Tibial artery (tissue), 4 donors: ENCODE data around the gene LCE1B.

ENCODE experiments used
- DNase-seq, 2 donors: peaks; one replicate each; pipeline ENCODE4 v3.0.0-alpha.2; 2019
- H3K27ac ChIP-seq, 2 donors: fragments of 200-600 bp; sonication (generic) in 1 of 2; 1 replicate in 1 of 2; 2 replicates in 1 of 2; pipeline ENCODE4 v1.5.1; 2018 to 2019; ENCODE audit warnings: mild to moderate bottlenecking in 1 of 2
- H3K27me3 ChIP-seq, 2 donors: fragments of 200-600 bp; sonication (generic) in 1 of 2; one replicate each; pipeline versions ENCODE4 v1.5.1 to v1.6.0; 2016 to 2019
- H3K36me3 ChIP-seq, 3 donors: fragments of 200-600 bp; sonication (generic) in 2 of 3; one replicate each; pipeline ENCODE4 v1.5.1; 2016 to 2019; ENCODE audit warnings: mild to moderate bottlenecking in 2 of 3
- H3K4me1 ChIP-seq, 4 donors: fragments of 200-600 bp; sonication (generic) in 2 of 4; 1 replicate in 3 of 4; 2 replicates in 1 of 4; pipeline ENCODE4 v1.5.1; 2016 to 2019
- H3K4me3 ChIP-seq, 2 donors: fragments of 200-600 bp; sonication (generic) in 1 of 2; 1 replicate in 1 of 2; 2 replicates in 1 of 2; pipeline ENCODE4 v1.5.1; 2018 to 2019; ENCODE audit warnings: mild to moderate bottlenecking in 2 of 2
- H3K9me3 ChIP-seq, 3 donors: fragments of 200-600 bp; sonication (generic) in 1 of 3; one replicate each; pipeline ENCODE4 v1.5.1; 2016 to 2019
- CTCF ChIP-seq, 2 experiments: fragments of 200-600 bp in 1 of 2; fragments of 450-650 bp in 1 of 2; IDR thresholded peaks; one replicate each; pipeline ENCODE4 v1.5.1; 2017 to 2019; ENCODE audit warnings: antibody characterized with exemption in 2 of 2, mild to moderate bottlenecking in 1 of 2, moderate library complexity in 1 of 2
- intact Hi-C: fragments of 100-400 bp; cut with DNase I; formaldehyde crosslinking; loops from one replicate; pipeline ENCODE4 v1.15.0; 2023; ENCODE audit warnings: low total_unique reads

Gene LCE1B

GRCh38 chr1:152860129-152860528 is 48.4 kb downstream of the LCE1B start:
- TF ChIP-seq CTCF (IDR thresholded peaks at IDR 0.05): no peak
- intact Hi-C loops: no loop called here
- Histone ChIP-seq H3K4me1 (no peaks in the 10 kb centered on the region), H3K9me3 (no peaks in the 10 kb centered on the region), H3K27me3 (no peaks in the 10 kb centered on the region), H3K4me3 (no peak overlapping the region), H3K36me3 (no peaks in the 10 kb centered on the region), H3K27ac (no peak overlapping the region)
- no peak for DNase-seq

GRCh38 chr1:152861374-152861773 is 49.6 kb downstream of the LCE1B start:
- Histone ChIP-seq H3K4me1 (no peaks in the 10 kb centered on the region), H3K27ac (no peak overlapping the region), H3K4me3 (no peak overlapping the region), H3K9me3 (no peaks in the 10 kb centered on the region), H3K36me3 (no peaks in the 10 kb centered on the region), H3K27me3 (no peaks in the 10 kb centered on the region)
- no peak for DNase-seq
- TF ChIP-seq CTCF (IDR thresholded peaks at IDR 0.05): no peak
- intact Hi-C loops: no loop called here
